Measurements from ENCODE around the gene CD300C.
"Not testable (repeated sequence)": the region's sequence is repeated elsewhere in the genome, so short reads cannot be mapped to it uniquely, and the experiment has no call there.

Gene CD300C

GRCh38 chr17:74530831-74531150 lies 15.1 kb downstream of the CD300C start:
- no peak for DNase-seq

GRCh38 chr17:74529243-74529642 lies 16.7 kb downstream of the CD300C start:
- no peak for DNase-seq

GRCh38 chr17:74528491-74529199 lies 17.3 kb downstream of the CD300C start:
- peak; percentile 99 for DNase-seq

- DNase-seq = no peak
These were observed 18.2 kb downstream of the CD300C start for GRCh38 chr17:74527756-74528155.

GRCh38 chr17:74527081-74527480 lies 18.8 kb downstream of the CD300C start:
- no peak for DNase-seq

- DNase-seq = no peak
These were observed 19.2 kb downstream of the CD300C start for GRCh38 chr17:74526681-74527080.

- DNase-seq = no peak
These were observed 20.1 kb downstream of the CD300C start for GRCh38 chr17:74525781-74526288.

- DNase-seq = no peak
These were observed 20.5 kb downstream of the CD300C start for GRCh38 chr17:74525465-74525725.

GRCh38 chr17:74524653-74525464 lies 21.1 kb downstream of the CD300C start:
- no peak for DNase-seq

- DNase-seq = no peak
These were observed 22.6 kb downstream of the CD300C start for GRCh38 chr17:74523308-74523707.

GRCh38 chr17:74522381-74523105 lies 23.4 kb downstream of the CD300C start:
- DNase-seq = no peak

GRCh38 chr17:74521701-74522201 lies 24.2 kb downstream of the CD300C start:
- peak; percentile 42 for DNase-seq

GRCh38 chr17:74520790-74521480 lies 25.0 kb downstream of the CD300C start:
- DNase-seq = peak; percentile 53

GRCh38 chr17:74520016-74520434 lies 25.9 kb downstream of the CD300C start:
- DNase-seq = peak; percentile 65

- not testable (repeated sequence) for DNase-seq
These were observed 27.4 kb downstream of the CD300C start for GRCh38 chr17:74518413-74518981.

- DNase-seq = no peak
These were observed 29.2 kb downstream of the CD300C start for GRCh38 chr17:74516561-74517328.

GRCh38 chr17:74515941-74516340 lies 30.0 kb downstream of the CD300C start:
- DNase-seq = no peak

GRCh38 chr17:74514632-74515334 lies 31.1 kb downstream of the CD300C start:
- DNase-seq = no peak

- DNase-seq = no peak
These were observed 31.8 kb downstream of the CD300C start for GRCh38 chr17:74513987-74514631.

GRCh38 chr17:74512624-74513091 lies 33.3 kb downstream of the CD300C start:
- DNase-seq = peak; percentile 45
